ENCODE data around the gene SYTL3.
"Not testable (repeated sequence)": the region's sequence is repeated elsewhere in the genome, so short reads cannot be mapped to it uniquely, and the experiment has no call there.

The SYTL3 gene

DNA sequence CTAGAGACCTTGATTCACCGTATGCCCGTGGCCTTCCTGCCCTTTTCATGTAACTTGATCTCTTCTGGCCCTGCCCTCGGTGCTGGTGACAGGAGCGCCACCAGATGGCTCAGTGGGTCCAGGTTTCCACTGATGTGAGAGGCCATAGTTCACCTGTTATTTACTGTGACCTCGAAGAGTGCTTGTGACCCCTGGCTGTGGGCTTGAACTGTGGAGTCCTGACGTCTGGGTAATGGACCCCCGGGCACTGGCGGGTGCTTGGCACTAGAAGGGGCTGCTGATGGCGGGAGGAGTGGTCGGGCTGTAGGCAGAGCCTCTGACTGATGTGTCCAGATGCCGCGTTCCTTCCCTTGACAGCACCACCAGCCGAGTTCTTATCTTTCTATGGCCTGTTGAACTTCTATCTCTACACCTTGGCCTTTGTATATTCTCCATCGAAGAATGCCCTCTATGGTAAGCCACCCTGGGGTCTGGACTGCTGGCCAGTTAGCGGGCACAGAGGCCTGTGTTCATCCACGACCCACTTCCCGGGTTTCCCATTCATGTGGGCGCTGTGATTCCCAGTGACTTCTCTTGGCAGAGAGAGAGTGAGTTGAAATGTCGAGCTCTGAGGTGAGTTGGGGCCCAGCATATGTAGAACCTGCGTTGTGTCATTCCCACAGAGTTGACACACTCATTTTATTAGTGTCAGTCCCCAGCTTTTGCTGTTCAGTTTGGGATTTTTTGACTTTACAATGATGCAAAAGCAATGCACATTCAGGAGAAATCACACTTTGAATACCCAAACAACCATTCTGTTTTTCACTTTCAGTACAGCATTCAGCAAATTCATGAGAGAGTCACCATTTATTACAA lies 20.3 kb upstream of the SYTL3 start:
- H3K36me3 ChIP-seq (ENCODE audit: control insufficient read depth in 5 of 5, insufficient read depth in 5 of 5, low read length in 5 of 5), result peaks cover 4 to 65% (median 33%) of the 10 kb centered on the region in 5 donors
- no peaks in the 10 kb centered on the region for H3K27me3 ChIP-seq (ENCODE audit: control insufficient read depth in 5 of 5, insufficient read depth in 4 of 5, low read length in 5 of 5)
- peaks cover 9 to 33% (median 27%) of the 10 kb centered on the region in 5 donors for H3K4me1 ChIP-seq (ENCODE audit: control insufficient read depth in 5 of 5, insufficient read depth in 5 of 5, low read length in 5 of 5)
- H3K27ac ChIP-seq (ENCODE audit: low read depth, low read length), result no peak overlapping the region
- H3K9me3 ChIP-seq (ENCODE audit: control insufficient read depth in 5 of 5, low read length in 5 of 5), result no peaks in the 10 kb centered on the region
- H3K9ac ChIP-seq (ENCODE audit: low read length in 5 of 5), result no peak overlapping the region
- no peak overlapping the region for H3K4me3 ChIP-seq (ENCODE audit: low read depth in 1 of 5, low read length in 5 of 5)

DNA sequence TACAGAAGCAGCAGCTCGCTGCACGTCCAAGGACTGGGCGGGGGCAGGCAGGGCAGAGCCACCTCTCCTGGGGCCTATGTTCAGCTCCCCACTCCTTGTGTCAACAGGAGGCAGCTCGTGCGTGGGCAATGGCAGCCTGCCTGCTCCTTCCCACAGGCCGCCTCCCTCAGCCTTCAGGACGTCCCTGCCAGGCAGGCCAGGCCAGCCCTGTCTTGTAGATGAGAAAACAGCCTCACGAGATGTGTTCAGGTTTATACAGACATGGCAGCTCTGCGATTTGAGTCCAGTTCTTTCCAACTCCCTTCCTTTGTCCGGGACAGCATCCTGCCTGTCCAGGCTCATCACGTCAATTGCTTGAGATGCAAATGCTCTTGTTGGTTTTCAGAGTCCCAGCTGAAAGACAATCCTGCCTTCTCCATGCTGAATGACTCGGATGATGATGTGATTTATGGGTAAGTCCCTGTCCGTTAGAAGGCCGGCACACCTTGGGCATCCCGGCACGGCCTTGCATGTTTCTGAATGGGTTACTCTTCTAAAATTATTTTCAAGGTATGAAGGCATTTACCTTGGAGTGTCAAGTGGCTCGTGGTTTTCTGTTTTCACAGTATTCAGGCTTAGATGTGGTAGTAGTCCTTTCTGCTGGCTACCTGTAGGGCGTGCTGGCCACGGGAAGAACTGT lies 18.8 kb upstream of the SYTL3 start:
- peak overlapping the region in 2 of 5 donors; percentile 1 to 25 for H3K9ac ChIP-seq (ENCODE audit: low read length in 5 of 5)
- H3K4me1 ChIP-seq (ENCODE audit: control insufficient read depth in 5 of 5, insufficient read depth in 5 of 5, low read length in 5 of 5), result peaks cover 9 to 28% (median 24%) of the 10 kb centered on the region in 5 donors
- peaks cover 4 to 60% (median 35%) of the 10 kb centered on the region in 5 donors for H3K36me3 ChIP-seq (ENCODE audit: control insufficient read depth in 5 of 5, insufficient read depth in 5 of 5, low read length in 5 of 5)
- H3K9me3 ChIP-seq (ENCODE audit: control insufficient read depth in 5 of 5, low read length in 5 of 5), result no peaks in the 10 kb centered on the region
- no peaks in the 10 kb centered on the region for H3K27me3 ChIP-seq (ENCODE audit: control insufficient read depth in 5 of 5, insufficient read depth in 4 of 5, low read length in 5 of 5)
- peak overlapping the region; percentile 83 for H3K27ac ChIP-seq (ENCODE audit: low read depth, low read length)
- peak overlapping the region in 4 of 5 donors; percentile 16 to 46 (median 27) for H3K4me3 ChIP-seq (ENCODE audit: low read depth in 1 of 5, low read length in 5 of 5)

DNA sequence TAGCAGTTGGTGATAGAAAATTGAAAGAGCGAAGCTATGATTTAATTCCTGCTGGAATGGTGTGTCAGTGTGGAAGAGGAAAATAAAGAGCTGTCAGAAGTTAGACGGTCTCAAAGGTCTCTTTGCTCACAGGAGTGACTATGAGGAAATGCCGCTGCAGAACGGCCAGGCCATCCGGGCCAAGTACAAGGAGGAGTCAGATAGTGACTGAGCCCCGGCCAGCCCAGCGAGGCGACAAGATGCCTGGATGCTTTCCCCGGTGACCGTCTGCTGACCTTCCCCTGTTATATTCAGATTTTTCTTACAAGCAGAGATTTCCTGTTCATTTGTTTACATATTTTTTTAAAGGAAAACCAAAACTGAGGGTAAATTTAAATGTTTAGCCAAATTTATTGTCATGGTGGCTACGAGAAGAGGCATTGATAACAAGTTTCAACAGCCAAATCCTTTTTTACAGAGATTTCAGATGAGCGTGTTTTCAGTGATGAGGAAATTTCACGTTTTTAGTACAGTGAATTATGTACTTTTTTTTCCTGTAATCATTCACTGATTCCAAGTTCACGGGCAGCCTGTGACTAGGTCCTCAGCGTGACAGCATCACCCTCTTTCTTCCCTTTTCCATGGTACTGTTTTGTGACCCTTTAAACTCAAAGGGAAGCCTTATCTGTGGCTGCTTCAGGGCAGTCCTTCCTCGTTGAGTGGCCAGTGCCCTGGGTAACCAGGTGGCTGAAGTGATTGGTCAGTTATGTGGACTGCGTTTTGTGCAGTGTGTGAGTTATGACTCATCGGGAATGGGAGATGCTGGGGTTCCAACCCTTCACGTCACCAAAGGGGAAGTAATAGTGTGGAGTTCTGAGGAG lies 17.9 kb upstream of the SYTL3 start:
- Histone ChIP-seq H3K9me3 (ENCODE audit: control insufficient read depth in 5 of 5, low read length in 5 of 5) (no peaks in the 10 kb centered on the region), H3K4me1 (ENCODE audit: control insufficient read depth in 5 of 5, insufficient read depth in 5 of 5, low read length in 5 of 5) (peaks cover 7 to 21% (median 17%) of the 10 kb centered on the region in 5 donors), H3K36me3 (ENCODE audit: control insufficient read depth in 5 of 5, insufficient read depth in 5 of 5, low read length in 5 of 5) (peaks cover 4 to 60% (median 35%) of the 10 kb centered on the region in 5 donors), H3K9ac (ENCODE audit: low read length in 5 of 5) (peak overlapping the region in 3 of 5 donors; percentile 1 to 36 (median 25)), H3K27me3 (ENCODE audit: control insufficient read depth in 5 of 5, insufficient read depth in 4 of 5, low read length in 5 of 5) (no peaks in the 10 kb centered on the region), H3K4me3 (ENCODE audit: low read depth in 1 of 5, low read length in 5 of 5) (peak overlapping the region; percentile 7 to 46 (median 20)), H3K27ac (ENCODE audit: low read depth, low read length) (peak overlapping the region; percentile 83)

DNA sequence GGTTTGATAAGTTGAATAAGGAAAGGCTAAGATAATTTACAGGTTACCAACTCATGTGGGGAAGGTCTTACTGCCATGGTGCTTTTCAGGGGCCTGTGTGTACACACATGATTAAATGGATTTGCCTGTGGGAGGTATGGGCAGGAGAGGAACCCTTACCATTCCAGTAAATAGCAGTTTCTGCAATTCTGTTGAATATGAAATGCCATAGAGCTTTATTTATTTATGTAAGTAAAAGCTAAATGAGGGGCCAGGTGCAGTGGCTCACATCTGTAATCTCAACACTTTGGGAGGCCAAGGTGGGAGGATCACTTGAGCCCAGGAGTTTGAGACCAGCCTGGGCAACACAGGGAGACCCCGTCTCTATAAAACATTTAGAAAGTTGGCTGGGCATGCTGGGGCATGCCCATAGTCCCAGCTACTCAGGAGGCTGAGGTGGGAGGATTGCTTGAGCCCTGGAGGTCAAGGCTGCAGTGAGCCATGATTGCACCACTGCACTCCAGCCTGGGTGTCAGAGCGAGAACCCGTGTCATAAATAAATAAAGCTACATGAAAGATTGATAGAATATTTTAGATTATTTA lies 17.2 kb upstream of the SYTL3 start:
- Histone ChIP-seq H3K36me3 (ENCODE audit: control insufficient read depth in 5 of 5, insufficient read depth in 5 of 5, low read length in 5 of 5) (peaks cover 8 to 60% (median 35%) of the 10 kb centered on the region in 5 donors), H3K4me1 (ENCODE audit: control insufficient read depth in 5 of 5, insufficient read depth in 5 of 5, low read length in 5 of 5) (peaks cover 6 to 21% (median 17%) of the 10 kb centered on the region in 5 donors), H3K27ac (ENCODE audit: low read depth, low read length) (peak overlapping the region; percentile 83)
- H3K4me3 ChIP-seq (ENCODE audit: low read depth in 1 of 5, low read length in 5 of 5); H3K27me3 ChIP-seq (ENCODE audit: control insufficient read depth in 5 of 5, insufficient read depth in 4 of 5, low read length in 5 of 5); H3K9ac ChIP-seq (ENCODE audit: low read length in 5 of 5); H3K9me3 ChIP-seq (ENCODE audit: control insufficient read depth in 5 of 5, low read length in 5 of 5): not testable (repeated sequence)

DNA sequence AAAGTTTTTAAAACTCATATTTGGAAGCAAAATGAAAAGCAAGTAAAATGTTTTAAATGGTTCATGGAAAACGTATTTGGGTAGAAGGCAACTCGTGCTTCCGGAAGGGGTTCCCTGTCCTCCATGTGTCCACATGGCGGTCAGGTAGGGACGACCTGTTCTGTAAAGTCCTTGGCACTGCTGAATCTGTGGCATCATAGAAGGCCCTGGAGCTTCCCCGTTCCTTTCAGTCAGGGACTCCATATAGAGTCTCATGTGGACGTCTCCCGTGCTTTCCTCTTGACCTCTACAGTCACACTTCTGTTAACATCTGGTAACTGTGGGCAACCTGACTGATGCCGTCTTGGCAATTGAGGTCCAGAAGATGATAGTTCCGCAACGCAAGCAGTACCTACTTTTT lies 16.7 kb upstream of the SYTL3 start:
- Histone ChIP-seq H3K9me3 (ENCODE audit: control insufficient read depth in 5 of 5, low read length in 5 of 5) (no peaks in the 10 kb centered on the region), H3K27me3 (ENCODE audit: control insufficient read depth in 5 of 5, insufficient read depth in 4 of 5, low read length in 5 of 5) (no peaks in the 10 kb centered on the region), H3K27ac (ENCODE audit: low read depth, low read length) (no peak overlapping the region), H3K4me3 (ENCODE audit: low read depth in 1 of 5, low read length in 5 of 5) (no peak overlapping the region), H3K36me3 (ENCODE audit: control insufficient read depth in 5 of 5, insufficient read depth in 5 of 5, low read length in 5 of 5) (peaks cover 8 to 55% (median 33%) of the 10 kb centered on the region in 5 donors), H3K9ac (ENCODE audit: low read length in 5 of 5) (no peak overlapping the region), H3K4me1 (ENCODE audit: control insufficient read depth in 5 of 5, insufficient read depth in 5 of 5, low read length in 5 of 5) (peaks cover 6 to 21% (median 17%) of the 10 kb centered on the region in 5 donors)

DNA sequence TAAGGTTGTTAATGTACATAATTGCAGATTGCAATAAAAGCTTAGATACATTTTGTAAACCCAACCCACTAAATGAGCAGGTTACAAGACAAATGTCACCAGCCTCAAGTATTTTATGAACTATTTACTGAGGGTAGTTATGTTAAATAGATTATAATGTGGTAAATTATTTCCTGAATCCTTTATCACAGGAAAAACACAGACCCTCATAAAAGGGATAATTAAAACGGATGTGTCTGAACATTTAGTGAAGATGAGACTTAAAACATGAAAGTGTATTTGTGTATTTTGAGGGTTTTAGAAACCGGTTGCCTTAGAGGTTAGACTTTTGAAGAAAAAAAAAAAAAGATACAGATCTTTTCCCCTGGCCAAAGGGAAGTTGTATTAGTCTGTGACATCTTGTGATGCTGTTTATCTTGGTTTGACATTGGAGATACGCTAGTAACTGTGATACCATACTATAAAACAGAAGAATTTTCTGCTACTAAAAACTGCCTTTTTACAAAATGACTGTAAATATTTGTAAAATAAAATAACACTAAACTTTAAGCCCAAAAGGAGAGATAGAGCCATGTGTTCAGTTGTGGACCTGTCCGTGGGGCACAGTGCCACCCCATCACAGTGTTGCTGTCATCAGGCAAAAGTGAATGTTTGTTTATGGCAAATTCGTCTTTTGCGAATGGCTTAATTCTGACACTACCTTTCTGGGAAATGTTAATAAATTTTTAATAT lies 15.0 kb upstream of the SYTL3 start:
- Histone ChIP-seq H3K9ac (ENCODE audit: low read length in 5 of 5) (no peak overlapping the region), H3K36me3 (ENCODE audit: control insufficient read depth in 5 of 5, insufficient read depth in 5 of 5, low read length in 5 of 5) (peaks cover 8 to 46% (median 34%) of the 10 kb centered on the region in 5 donors), H3K27ac (ENCODE audit: low read depth, low read length) (no peak overlapping the region), H3K9me3 (ENCODE audit: control insufficient read depth in 5 of 5, low read length in 5 of 5) (no peaks in the 10 kb centered on the region), H3K27me3 (ENCODE audit: control insufficient read depth in 5 of 5, insufficient read depth in 4 of 5, low read length in 5 of 5) (no peaks in the 10 kb centered on the region), H3K4me3 (ENCODE audit: low read depth in 1 of 5, low read length in 5 of 5) (no peak overlapping the region), H3K4me1 (ENCODE audit: control insufficient read depth in 5 of 5, insufficient read depth in 5 of 5, low read length in 5 of 5) (peaks cover 6 to 21% (median 17%) of the 10 kb centered on the region in 5 donors)

DNA sequence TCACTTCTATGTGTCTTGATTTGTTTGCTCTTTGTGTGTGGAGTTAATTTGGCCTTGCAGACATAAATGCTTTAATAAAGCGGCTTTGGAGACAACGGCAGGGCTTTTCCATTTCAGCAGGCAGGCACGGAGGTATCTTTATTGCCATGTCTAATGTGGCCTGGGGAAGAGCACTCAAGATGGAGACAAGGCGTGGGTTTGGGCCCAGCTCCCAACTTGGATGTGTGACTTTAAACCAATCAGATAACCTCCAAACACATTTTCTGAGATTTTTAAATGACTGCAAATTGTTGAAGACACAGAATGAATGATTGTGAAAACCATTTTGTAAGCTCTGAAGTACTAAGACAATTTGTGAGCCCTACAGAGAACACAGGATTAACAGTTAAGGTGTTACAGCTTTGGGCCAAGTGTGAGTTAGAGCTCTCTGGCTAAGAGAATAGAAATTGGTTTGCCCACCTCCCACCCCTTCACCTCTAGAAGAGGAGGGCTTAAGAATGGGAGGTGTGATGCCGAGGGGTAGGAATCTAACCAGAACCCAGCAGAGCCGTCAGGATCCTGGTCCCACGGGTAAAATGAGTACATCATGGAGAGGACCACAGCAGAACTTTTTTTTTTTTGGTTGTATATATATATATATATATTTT lies 14.3 kb upstream of the SYTL3 start:
- Histone ChIP-seq H3K9me3 (ENCODE audit: control insufficient read depth in 5 of 5, low read length in 5 of 5) (no peaks in the 10 kb centered on the region), H3K9ac (ENCODE audit: low read length in 5 of 5) (no peak overlapping the region), H3K27me3 (ENCODE audit: control insufficient read depth in 5 of 5, insufficient read depth in 4 of 5, low read length in 5 of 5) (no peaks in the 10 kb centered on the region), H3K36me3 (ENCODE audit: control insufficient read depth in 5 of 5, insufficient read depth in 5 of 5, low read length in 5 of 5) (peaks cover 8 to 50% (median 36%) of the 10 kb centered on the region in 5 donors), H3K4me1 (ENCODE audit: control insufficient read depth in 5 of 5, insufficient read depth in 5 of 5, low read length in 5 of 5) (peaks cover 6 to 19% (median 17%) of the 10 kb centered on the region in 5 donors), H3K4me3 (ENCODE audit: low read depth in 1 of 5, low read length in 5 of 5) (no peak overlapping the region), H3K27ac (ENCODE audit: low read depth, low read length) (no peak overlapping the region)

DNA sequence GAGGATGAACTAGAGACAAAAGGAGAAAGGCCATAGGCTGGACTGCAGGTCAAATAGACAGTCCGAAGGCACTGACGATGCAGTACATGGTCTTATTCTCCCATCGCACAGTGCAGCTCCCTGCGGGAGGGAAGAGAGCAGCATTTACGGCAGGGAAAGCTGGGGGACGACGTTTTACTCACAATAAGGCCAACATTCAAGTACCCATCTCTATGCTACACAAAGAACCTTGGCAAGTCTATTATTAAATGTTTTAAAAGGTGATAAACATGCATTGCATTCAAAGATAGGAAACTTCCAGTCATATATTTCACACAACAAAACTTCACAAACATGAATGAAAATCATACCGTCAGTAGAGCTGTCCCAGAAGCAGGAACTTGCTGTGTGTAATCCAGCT lies 13.1 kb upstream of the SYTL3 start:
- Histone ChIP-seq H3K4me1 (ENCODE audit: control insufficient read depth in 5 of 5, insufficient read depth in 5 of 5, low read length in 5 of 5) (peaks cover 0 to 8% (median 6%) of the 10 kb centered on the region in 5 donors), H3K27ac (ENCODE audit: low read depth, low read length) (no peak overlapping the region), H3K9me3 (ENCODE audit: control insufficient read depth in 5 of 5, low read length in 5 of 5) (no peaks in the 10 kb centered on the region), H3K36me3 (ENCODE audit: control insufficient read depth in 5 of 5, insufficient read depth in 5 of 5, low read length in 5 of 5) (peaks cover 8 to 45% (median 37%) of the 10 kb centered on the region in 5 donors), H3K4me3 (ENCODE audit: low read depth in 1 of 5, low read length in 5 of 5) (no peak overlapping the region), H3K27me3 (ENCODE audit: control insufficient read depth in 5 of 5, insufficient read depth in 4 of 5, low read length in 5 of 5) (no peaks in the 10 kb centered on the region), H3K9ac (ENCODE audit: low read length in 5 of 5) (no peak overlapping the region)

Data from subcutaneous abdominal adipose tissue (tissue), 5 donors.